HG02884 (cell line): ENCODE data around the gene NKPD1.

Source experiments
- ATAC-seq: cut with Tn5 transposase; IDR thresholded peaks from one replicate; pipeline ENCODE4 v1.9.1; 2021; ENCODE audit warnings: mild to moderate bottlenecking, moderate library complexity; ENCODE audit not compliant: unreplicated experiment

The NKPD1 gene

GRCh38 chr19:45156751-45157150, 4.0 kb downstream of the NKPD1 start:
- ATAC-seq = no peak

- no peak for ATAC-seq
Measured at GRCh38 chr19:45156011-45156630, 4.7 kb downstream of the NKPD1 start.

- ATAC-seq = no peak
Measured at GRCh38 chr19:45154064-45154827, 6.5 kb downstream of the NKPD1 start.

- no peak for ATAC-seq
Measured at GRCh38 chr19:45153339-45154063, 7.3 kb downstream of the NKPD1 start.

- ATAC-seq = no peak
Measured at GRCh38 chr19:45152504-45153338, 8.1 kb downstream of the NKPD1 start.

GRCh38 chr19:45151821-45152503, 8.8 kb downstream of the NKPD1 start:
- no peak for ATAC-seq

GRCh38 chr19:45151320-45151719, 9.5 kb downstream of the NKPD1 start:
- ATAC-seq = no peak

GRCh38 chr19:45150751-45151281, 10.0 kb downstream of the NKPD1 start:
- ATAC-seq = no peak

- ATAC-seq = no peak
Measured at GRCh38 chr19:45150180-45150579, 10.6 kb downstream of the NKPD1 start.

GRCh38 chr19:45149129-45149528, 11.7 kb downstream of the NKPD1 start:
- ATAC-seq = no peak

GRCh38 chr19:45147835-45148676, 12.7 kb downstream of the NKPD1 start:
- ATAC-seq = no peak

GRCh38 chr19:45146741-45147205, 14.0 kb downstream of the NKPD1 start:
- ATAC-seq = no peak

- no peak for ATAC-seq
Measured at GRCh38 chr19:45146251-45146650, 14.5 kb downstream of the NKPD1 start.

GRCh38 chr19:45145270-45146189, 15.3 kb downstream of the NKPD1 start:
- no peak for ATAC-seq

GRCh38 chr19:45144431-45145269, 16.1 kb downstream of the NKPD1 start:
- no peak for ATAC-seq

GRCh38 chr19:45142726-45143110, 18.1 kb downstream of the NKPD1 start:
- ATAC-seq = no peak

GRCh38 chr19:45142016-45142725, 18.6 kb downstream of the NKPD1 start:
- no peak for ATAC-seq
